ENCODE data around the gene BBS9. TPM values are rescaled to one million over a fixed set of nuclear protein-coding genes. Genes with fewer than 3 reads are reported as not detected.
A peak's percentile ranks its signal among the peaks of the same experiment; 100 is the strongest.

BBS9 gene
- total and polyA plus RNA-seq, 9 of the 15 experiments (the other 6 are each of a cell fraction or from before 2014, with no cell fraction given) = 0.77 to 3.3 (median 2.4) TPM

DNA sequence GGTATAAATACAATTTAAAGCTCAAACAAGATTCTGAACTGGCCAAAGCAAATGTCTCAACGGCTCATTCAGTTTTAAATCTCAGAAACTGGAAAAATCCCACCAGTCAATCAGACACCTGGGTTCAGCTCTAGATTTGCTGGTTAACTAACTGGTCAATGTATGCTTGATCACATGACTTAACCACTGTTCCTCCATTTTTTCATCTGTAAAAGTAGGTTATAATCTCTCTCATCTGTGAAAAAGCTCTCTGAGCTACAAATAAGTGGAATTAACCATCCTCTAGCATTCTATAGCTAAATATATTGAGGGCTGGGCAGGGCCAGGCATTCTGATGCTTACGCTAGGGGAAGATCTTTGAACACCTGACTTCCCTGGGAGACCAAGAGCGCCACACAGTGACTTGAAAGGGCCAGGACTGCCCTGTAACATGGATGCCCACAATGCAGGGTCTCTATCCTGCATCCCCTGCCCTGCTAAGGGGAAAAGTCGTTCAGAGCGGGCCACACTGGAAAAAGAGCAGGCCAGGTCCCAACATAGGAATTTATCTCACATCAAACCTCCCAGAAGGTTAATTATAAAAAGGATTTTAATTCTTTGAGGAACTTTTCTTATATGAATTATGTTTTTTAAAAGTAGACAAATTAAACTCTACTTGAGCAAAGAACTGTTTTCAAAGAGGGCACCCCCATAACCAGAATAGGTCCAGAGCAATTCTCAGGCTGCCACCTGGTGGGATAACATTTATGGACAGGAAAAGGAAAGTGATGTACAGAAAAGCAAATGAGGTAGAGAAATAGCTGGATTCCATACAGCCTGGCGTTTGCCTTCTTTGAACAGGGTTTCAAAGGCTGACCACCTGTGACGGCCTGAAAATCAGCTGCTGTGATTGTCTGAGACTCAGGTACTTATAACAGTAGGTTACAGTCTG is 22.0 kb upstream of the BBS9 start (continued):
- TF ChIP-seq, protein P1, sequence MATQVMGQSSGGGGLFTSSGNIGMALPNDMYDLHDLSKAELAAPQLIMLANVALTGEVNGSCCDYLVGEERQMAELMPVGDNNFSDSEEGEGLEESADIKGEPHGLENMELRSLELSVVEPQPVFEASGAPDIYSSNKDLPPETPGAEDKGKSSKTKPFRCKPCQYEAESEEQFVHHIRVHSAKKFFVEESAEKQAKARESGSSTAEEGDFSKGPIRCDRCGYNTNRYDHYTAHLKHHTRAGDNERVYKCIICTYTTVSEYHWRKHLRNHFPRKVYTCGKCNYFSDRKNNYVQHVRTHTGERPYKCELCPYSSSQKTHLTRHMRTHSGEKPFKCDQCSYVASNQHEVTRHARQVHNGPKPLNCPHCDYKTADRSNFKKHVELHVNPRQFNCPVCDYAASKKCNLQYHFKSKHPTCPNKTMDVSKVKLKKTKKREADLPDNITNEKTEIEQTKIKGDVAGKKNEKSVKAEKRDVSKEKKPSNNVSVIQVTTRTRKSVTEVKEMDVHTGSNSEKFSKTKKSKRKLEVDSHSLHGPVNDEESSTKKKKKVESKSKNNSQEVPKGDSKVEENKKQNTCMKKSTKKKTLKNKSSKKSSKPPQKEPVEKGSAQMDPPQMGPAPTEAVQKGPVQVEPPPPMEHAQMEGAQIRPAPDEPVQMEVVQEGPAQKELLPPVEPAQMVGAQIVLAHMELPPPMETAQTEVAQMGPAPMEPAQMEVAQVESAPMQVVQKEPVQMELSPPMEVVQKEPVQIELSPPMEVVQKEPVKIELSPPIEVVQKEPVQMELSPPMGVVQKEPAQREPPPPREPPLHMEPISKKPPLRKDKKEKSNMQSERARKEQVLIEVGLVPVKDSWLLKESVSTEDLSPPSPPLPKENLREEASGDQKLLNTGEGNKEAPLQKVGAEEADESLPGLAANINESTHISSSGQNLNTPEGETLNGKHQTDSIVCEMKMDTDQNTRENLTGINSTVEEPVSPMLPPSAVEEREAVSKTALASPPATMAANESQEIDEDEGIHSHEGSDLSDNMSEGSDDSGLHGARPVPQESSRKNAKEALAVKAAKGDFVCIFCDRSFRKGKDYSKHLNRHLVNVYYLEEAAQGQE (IDR thresholded peaks at IDR 0.05; ENCODE audit: borderline replicate concordance) = peak; percentile 55; the same call in 1 of the 2 replicates
- TF ChIP-seq, protein P1 (CRISPR knock-in tag; IDR thresholded peaks at IDR 0.05; ENCODE audit: low read depth) = no peak
- TF ChIP-seq CBX3 (IDR thresholded peaks at IDR 0.05; ENCODE audit: borderline replicate concordance in 1 of 2, low read length in 2 of 2) = no peak
- 0 out of 2 replicates have a peak, but pooled peaks have one; percentile 9 for TF ChIP-seq RB1 (IDR thresholded peaks at IDR 0.05; ENCODE audit: low read depth)
- TF ChIP-seq PRMT5 (CRISPR knock-in tag; IDR thresholded peaks at IDR 0.05) = no peak
- peak; percentile 15 for TF ChIP-seq CTCFL (IDR thresholded peaks at IDR 0.05; ENCODE audit: borderline replicate concordance, insufficient read depth, low read depth, low read length, poor library complexity, severe bottlenecking)
- TF ChIP-seq, protein P2, sequence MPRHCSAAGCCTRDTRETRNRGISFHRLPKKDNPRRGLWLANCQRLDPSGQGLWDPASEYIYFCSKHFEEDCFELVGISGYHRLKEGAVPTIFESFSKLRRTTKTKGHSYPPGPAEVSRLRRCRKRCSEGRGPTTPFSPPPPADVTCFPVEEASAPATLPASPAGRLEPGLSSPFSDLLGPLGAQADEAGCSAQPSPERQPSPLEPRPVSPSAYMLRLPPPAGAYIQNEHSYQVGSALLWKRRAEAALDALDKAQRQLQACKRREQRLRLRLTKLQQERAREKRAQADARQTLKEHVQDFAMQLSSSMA (CRISPR knock-in tag; IDR thresholded peaks at IDR 0.05) = no peak
- TF ChIP-seq, protein P3, sequence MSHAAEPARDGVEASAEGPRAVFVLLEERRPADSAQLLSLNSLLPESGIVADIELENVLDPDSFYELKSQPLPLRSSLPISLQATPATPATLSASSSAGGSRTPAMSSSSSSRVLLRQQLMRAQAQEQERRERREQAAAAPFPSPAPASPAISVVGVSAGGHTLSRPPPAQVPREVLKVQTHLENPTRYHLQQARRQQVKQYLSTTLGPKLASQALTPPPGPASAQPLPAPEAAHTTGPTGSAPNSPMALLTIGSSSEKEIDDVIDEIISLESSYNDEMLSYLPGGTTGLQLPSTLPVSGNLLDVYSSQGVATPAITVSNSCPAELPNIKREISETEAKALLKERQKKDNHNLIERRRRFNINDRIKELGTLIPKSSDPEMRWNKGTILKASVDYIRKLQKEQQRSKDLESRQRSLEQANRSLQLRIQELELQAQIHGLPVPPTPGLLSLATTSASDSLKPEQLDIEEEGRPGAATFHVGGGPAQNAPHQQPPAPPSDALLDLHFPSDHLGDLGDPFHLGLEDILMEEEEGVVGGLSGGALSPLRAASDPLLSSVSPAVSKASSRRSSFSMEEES (CRISPR knock-in tag; IDR thresholded peaks at IDR 0.05) = peak; percentile 85
- TF ChIP-seq GATAD2A (IDR thresholded peaks at IDR 0.05) = no peak
- peak; percentile 39; the same call in 1 of the 2 replicates for TF ChIP-seq ZBTB33 (CRISPR knock-in tag; IDR thresholded peaks at IDR 0.05)
- TF ChIP-seq YBX1 (IDR thresholded peaks at IDR 0.05) = no peak

Data from K562 (cell line).